ENCODE measurements around the gene SAT2. TPM values are rescaled to one million over a fixed set of nuclear protein-coding genes. Genes with fewer than 3 reads are reported as not detected.

Gene SAT2
- total RNA-seq, 1 donor from 2014 or later = 73.5 TPM

DNA sequence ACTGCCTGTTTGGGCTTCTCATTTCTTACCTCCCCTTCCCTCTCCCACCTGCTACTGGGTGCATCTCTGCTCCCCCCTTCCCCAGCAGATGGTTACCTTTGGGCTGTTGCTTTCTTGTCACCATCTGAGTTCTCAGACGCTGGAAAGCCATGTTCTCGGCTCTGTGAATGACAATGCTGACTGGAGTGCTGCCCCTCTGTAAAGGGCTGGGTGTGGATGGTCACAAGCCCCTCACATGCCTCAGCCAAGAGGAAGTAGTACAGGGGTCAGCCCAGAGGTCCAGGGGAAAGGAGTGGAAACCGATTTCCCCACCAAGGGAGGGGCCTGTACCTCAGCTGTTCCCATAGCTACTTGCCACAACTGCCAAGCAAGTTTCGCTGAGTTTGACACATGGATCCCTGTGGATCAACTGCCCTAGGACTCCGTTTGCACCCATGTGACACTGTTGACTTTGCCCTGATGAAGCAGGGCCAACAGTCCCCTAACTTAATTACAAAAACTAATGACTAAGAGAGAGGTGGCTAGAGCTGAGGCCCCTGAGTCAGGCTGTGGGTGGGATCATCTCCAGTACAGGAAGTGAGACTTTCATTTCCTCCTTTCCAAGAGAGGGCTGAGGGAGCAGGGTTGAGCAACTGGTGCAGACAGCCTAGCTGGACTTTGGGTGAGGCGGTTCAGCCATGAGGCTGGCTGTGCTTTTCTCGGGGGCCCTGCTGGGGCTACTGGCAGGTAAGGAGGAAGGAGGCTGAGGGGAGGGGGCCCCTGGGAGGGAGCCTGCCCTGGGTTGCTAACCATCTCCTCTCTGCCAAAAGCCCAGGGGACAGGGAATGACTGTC, 48.4 kb downstream of the SAT2 start, which contains the start of gene CD68:
CD68 (plus strand) TSS at position 638 of the 833 bp plus-strand sequence; CDS start at position 678, 40 bp downstream.
- Histone ChIP-seq H3K27ac (replicated peaks) (peak within 1 kb of the TSS; percentile 96), H3K4me3 (peak within 1 kb of the TSS; percentile 76), H3K4me1 (peaks cover 88% of the 10 kb centered on the region), H3K36me3 (peaks cover 51% of the 10 kb centered on the region), H3K9me3 (replicated peaks) (no peaks in the 10 kb centered on the region), H3K27me3 (ENCODE audit: low read depth) (no peaks in the 10 kb centered on the region)
- peak; percentile 54 for DNase-seq
- TF ChIP-seq, protein P1, sequence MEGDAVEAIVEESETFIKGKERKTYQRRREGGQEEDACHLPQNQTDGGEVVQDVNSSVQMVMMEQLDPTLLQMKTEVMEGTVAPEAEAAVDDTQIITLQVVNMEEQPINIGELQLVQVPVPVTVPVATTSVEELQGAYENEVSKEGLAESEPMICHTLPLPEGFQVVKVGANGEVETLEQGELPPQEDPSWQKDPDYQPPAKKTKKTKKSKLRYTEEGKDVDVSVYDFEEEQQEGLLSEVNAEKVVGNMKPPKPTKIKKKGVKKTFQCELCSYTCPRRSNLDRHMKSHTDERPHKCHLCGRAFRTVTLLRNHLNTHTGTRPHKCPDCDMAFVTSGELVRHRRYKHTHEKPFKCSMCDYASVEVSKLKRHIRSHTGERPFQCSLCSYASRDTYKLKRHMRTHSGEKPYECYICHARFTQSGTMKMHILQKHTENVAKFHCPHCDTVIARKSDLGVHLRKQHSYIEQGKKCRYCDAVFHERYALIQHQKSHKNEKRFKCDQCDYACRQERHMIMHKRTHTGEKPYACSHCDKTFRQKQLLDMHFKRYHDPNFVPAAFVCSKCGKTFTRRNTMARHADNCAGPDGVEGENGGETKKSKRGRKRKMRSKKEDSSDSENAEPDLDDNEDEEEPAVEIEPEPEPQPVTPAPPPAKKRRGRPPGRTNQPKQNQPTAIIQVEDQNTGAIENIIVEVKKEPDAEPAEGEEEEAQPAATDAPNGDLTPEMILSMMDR (IDR thresholded peaks at IDR 0.05; ENCODE audit: borderline replicate concordance) = no peak
- intact Hi-C loops (cut with micrococcal nuclease) = no loop called here

DNA sequence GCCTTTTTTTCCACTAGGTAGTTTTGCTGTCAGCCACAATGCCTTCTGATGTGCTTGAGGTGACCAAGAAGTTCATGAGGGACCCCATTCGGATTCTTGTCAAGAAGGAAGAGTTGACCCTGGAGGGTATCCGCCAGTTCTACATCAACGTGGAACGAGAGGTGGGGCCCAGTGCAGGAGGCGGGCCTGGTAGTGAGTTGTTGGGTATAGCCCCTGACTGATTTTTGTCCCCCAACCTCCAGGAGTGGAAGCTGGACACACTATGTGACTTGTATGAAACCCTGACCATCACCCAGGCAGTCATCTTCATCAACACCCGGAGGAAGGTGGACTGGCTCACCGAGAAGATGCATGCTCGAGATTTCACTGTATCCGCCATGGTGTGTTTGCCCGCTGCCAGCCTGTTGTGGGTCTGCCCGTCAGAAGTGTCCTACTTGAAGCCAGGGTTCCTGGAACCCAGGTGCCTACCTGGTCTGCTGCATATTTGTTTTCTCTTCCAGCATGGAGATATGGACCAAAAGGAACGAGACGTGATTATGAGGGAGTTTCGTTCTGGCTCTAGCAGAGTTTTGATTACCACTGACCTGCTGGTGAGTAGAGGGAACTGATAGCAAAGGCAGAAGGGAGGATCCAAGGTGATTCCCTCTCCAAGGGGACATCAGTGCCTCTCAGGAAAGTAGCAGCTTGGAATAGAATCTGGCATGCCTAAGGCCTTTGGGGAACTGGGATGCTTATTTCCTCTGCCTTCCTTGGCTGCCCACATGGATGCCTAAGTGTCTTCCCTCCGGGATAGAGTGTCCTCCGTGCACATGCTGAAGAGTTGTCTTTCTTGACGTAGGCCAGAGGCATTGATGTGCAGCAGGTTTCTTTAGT, 50.1 kb downstream of the SAT2 start:
- intact Hi-C loops (cut with micrococcal nuclease) = no loop called here
- Histone ChIP-seq H3K4me3 (no peak overlapping the region), H3K27ac (replicated peaks) (no peak overlapping the region), H3K36me3 (peaks cover 54% of the 10 kb centered on the region), H3K4me1 (peaks cover 90% of the 10 kb centered on the region), H3K27me3 (ENCODE audit: low read depth) (no peaks in the 10 kb centered on the region), H3K9me3 (replicated peaks) (no peaks in the 10 kb centered on the region)
- TF ChIP-seq, protein P1 (IDR thresholded peaks at IDR 0.05; ENCODE audit: borderline replicate concordance) = no peak
- DNase-seq = no peak

DNA sequence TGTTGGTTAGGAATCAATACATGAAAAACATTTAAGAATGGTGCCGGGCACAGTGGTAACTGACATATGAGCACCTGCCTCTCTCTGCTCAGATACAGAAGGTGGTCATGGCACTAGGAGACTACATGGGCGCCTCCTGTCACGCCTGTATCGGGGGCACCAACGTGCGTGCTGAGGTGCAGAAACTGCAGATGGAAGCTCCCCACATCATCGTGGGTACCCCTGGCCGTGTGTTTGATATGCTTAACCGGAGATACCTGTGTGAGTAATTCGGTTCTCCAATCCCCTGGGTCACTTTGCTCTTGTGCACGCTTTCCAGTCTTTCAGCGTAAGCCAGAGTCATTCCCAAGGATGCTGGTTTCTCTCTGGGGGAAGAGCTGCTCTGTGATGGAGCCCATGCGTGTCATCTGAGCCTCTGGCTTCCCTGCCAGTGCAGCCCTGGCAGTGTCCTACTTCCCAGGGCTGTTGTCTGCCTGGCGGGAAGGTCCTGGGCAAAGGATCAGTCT, 51.1 kb downstream of the SAT2 start:
- H3K27ac ChIP-seq (replicated peaks) = no peak overlapping the region
- TF ChIP-seq, protein P1 (IDR thresholded peaks at IDR 0.05; ENCODE audit: borderline replicate concordance) = no peak
- no peak for DNase-seq
- no peak overlapping the region for H3K4me3 ChIP-seq
- peaks cover 88% of the 10 kb centered on the region for H3K4me1 ChIP-seq
- H3K36me3 ChIP-seq = peaks cover 54% of the 10 kb centered on the region
- no peaks in the 10 kb centered on the region for H3K27me3 ChIP-seq (ENCODE audit: low read depth)
- no peaks in the 10 kb centered on the region for H3K9me3 ChIP-seq (replicated peaks)
- intact Hi-C loops (cut with micrococcal nuclease) = no loop called here

Other genes with a start within 250 kb of the SAT2 start
- 1.8 TPM for gene TNK1, start 246.7 kb downstream of the SAT2 start, total RNA-seq
- 20.1 TPM for gene PLSCR3, start 233.3 kb downstream of the SAT2 start, total RNA-seq
- 67.8 TPM for gene TMEM256, start 223.7 kb downstream of the SAT2 start, total RNA-seq
- 9.3 TPM for gene NLGN2, start 220.0 kb downstream of the SAT2 start, total RNA-seq
- not detected for gene SPEM1, start 207.5 kb downstream of the SAT2 start, total RNA-seq
- not detected for gene SPEM2, start 202.2 kb downstream of the SAT2 start, total RNA-seq
- gene SPEM3, start 199.0 kb downstream of the SAT2 start, total RNA-seq = not detected
- gene TMEM102, start 192.4 kb downstream of the SAT2 start, total RNA-seq = 2.7 TPM
- gene FGF11, start 188.3 kb downstream of the SAT2 start, total RNA-seq = 6.5 TPM
- gene CHRNB1, start 182.8 kb downstream of the SAT2 start, total RNA-seq = 8.7 TPM
- gene ZBTB4, start 148.2 kb downstream of the SAT2 start, total RNA-seq = 63.4 TPM
- gene SLC35G6, start 146.4 kb downstream of the SAT2 start, total RNA-seq = not detected
- 38.7 TPM for gene POLR2A, start 143.5 kb downstream of the SAT2 start, total RNA-seq
- 29.9 TPM for gene TNFSF12, start 78.8 kb downstream of the SAT2 start, total RNA-seq
- gene TNFSF13, start 69.1 kb downstream of the SAT2 start, total RNA-seq = 6.3 TPM
- gene SENP3, start 65.9 kb downstream of the SAT2 start, total RNA-seq = 29.5 TPM
- 25.5 TPM for gene CD68, start 48.2 kb downstream of the SAT2 start, total RNA-seq
- 24.9 TPM for gene MPDU1, start 44.0 kb downstream of the SAT2 start, total RNA-seq
- 1.9 TPM for gene SOX15, start 37.7 kb downstream of the SAT2 start, total RNA-seq
- gene FXR2, start 12.9 kb downstream of the SAT2 start, total RNA-seq = 111 TPM
- gene SHBG, start 2.3 kb upstream of the SAT2 start, total RNA-seq = 0.74 TPM
- gene ATP1B2, start 23.1 kb upstream of the SAT2 start, total RNA-seq = 2.8 TPM
- gene TP53, start 59.7 kb upstream of the SAT2 start, total RNA-seq = 11.7 TPM
- gene WRAP53, start 60.7 kb upstream of the SAT2 start, total RNA-seq = 4.7 TPM
- not detected for gene EFNB3, start 77.4 kb upstream of the SAT2 start, total RNA-seq
- 0.33 TPM for gene DNAH2, start 89.9 kb upstream of the SAT2 start, total RNA-seq
- 23.3 TPM for gene KDM6B, start 206.4 kb upstream of the SAT2 start, total RNA-seq
- 26.4 TPM for gene TMEM88, start 227.2 kb upstream of the SAT2 start, total RNA-seq
- gene NAA38, start 229.7 kb upstream of the SAT2 start, total RNA-seq = 89.8 TPM
- 17.8 TPM for gene CYB5D1, start 230.2 kb upstream of the SAT2 start, total RNA-seq